HG03196 (cell line): ENCODE results near the gene SLC32A1.

Experiments used
- ATAC-seq: cut with Tn5 transposase; IDR thresholded peaks from one replicate; pipeline ENCODE4 v1.9.1; 2021; ENCODE audit not compliant: unreplicated experiment

SLC32A1 gene

DNA sequence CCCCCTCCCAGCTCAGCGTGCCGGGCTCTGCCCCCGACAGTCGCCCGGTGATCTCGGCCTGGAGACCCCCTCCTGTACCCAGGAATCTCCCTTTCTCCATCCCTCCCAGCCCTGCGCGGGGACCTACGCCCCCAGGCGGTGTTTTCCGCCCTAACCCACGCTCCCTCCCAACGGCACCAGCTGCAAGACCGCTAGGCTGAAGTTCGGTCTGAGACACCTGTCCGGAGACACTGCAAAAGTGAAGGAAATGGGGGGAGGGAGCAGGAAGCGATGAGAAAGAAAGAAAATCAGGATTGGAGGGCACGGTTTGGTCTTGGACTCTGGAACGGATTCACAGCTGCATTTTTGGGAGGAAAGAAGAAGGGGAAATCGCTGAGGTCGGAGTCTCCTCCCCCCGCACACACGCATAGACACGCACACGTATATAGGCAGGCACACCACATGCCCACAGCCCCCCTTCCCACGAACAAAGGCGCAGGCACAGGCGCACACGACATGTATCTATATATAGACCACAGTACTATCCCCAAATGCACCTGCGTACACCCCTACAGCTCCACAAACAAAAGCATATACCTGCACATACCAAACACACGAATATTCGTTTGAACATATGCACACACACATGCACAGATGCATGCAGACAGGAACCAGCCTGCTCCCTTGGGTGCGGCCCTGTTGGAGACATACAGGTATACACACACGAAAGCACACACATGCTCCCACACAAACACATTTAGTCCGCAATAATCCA, 1.0 kb downstream of the SLC32A1 start:
- no peak for ATAC-seq

DNA sequence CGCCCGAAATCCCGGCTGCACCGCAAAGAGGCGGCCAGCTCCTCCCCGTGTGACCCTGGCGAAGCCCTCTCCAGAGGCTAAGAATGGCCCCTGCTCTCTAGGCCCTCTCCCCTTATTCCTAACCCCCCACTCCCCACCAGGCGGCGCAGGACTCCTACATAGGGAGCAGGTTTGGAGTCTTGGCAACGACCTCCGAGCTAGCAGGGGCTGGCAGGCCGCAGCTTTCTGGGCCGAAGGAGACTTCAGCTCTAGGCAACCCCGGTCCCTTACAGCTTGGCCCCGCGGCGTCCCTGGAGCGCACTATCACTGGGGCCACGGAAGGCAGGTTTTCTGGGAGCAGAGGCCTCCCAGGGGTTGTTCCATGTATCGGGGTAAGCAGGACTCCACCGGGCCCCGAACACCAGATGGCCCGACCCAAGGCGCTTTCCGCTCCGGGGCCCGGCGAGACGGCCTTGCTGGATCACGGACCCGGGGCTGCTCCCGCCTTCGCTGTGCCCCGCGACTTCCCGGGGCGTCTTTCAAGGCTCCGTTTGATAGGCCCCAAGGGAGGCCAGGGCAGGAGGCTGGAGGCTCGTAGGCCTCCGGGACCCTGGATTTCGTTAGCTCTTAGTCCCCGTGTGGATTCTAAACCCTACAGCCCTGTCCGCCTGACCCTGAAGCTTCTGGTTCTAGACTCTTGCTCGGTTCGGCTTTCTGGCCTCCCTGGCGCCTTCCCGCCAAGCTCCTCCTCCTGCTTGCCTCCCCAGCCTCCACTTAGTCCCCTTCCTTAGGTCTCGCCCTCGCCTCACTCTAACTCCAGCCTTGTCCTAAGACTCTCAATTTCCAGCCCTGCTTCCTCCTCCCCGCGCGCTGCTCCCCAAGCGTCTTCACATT, 1.9 kb downstream of the SLC32A1 start:
- no peak for ATAC-seq

DNA sequence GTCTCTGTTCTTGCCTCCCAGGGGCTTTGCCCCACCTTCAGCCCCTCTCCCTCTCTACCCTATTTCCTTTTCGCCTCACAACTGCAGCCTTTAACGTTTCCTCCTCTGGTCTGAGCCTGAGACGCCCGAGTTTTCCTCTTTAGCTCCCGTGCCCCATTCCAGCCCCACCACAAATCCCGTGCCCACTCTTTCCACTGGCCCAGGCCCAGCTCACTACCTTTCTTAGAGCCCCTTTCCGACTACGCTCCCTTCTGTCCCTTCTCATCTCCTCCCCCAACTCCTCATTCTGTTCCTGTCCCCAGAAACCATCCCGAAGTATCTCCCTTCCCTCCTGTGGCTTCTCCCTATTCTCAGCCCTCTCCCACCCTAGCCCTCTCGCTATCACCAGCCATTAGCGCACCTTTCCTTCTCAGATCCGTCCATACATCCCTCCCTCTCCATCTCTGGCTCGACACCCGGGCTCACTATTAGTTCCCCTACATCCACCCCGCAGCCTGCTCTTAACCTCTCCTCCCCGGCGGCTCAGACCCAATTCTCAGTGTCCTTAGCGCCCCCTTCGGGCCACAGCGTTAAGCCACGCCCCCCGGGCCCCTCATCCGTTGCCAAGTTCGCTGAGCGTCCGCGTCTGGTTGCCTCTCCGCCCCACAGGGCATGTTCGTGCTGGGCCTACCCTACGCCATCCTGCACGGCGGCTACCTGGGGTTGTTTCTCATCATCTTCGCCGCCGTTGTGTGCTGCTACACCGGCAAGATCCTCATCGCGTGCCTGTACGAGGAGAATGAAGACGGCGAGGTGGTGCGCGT, 2.7 kb downstream of the SLC32A1 start:
- ATAC-seq: no peak

DNA sequence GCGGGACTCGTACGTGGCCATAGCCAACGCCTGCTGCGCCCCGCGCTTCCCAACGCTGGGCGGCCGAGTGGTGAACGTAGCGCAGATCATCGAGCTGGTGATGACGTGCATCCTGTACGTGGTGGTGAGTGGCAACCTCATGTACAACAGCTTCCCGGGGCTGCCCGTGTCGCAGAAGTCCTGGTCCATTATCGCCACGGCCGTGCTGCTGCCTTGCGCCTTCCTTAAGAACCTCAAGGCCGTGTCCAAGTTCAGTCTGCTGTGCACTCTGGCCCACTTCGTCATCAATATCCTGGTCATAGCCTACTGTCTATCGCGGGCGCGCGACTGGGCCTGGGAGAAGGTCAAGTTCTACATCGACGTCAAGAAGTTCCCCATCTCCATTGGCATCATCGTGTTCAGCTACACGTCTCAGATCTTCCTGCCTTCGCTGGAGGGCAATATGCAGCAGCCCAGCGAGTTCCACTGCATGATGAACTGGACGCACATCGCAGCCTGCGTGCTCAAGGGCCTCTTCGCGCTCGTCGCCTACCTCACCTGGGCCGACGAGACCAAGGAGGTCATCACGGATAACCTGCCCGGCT, 3.4 kb downstream of the SLC32A1 start:
- ATAC-seq: no peak

DNA sequence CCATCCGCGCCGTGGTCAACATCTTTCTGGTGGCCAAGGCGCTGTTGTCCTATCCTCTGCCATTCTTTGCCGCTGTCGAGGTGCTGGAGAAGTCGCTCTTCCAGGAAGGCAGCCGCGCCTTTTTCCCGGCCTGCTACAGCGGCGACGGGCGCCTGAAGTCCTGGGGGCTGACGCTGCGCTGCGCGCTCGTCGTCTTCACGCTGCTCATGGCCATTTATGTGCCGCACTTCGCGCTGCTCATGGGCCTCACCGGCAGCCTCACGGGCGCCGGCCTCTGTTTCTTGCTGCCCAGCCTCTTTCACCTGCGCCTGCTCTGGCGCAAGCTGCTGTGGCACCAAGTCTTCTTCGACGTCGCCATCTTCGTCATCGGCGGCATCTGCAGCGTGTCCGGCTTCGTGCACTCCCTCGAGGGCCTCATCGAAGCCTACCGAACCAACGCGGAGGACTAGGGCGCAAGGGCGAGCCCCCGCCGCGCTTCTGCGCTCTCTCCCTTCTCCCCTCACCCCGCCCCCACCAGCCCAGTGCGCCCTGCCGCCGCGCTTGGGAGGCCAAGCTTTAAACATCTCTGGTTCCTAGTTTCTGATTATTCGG, 4.0 kb downstream of the SLC32A1 start:
- no peak for ATAC-seq

DNA sequence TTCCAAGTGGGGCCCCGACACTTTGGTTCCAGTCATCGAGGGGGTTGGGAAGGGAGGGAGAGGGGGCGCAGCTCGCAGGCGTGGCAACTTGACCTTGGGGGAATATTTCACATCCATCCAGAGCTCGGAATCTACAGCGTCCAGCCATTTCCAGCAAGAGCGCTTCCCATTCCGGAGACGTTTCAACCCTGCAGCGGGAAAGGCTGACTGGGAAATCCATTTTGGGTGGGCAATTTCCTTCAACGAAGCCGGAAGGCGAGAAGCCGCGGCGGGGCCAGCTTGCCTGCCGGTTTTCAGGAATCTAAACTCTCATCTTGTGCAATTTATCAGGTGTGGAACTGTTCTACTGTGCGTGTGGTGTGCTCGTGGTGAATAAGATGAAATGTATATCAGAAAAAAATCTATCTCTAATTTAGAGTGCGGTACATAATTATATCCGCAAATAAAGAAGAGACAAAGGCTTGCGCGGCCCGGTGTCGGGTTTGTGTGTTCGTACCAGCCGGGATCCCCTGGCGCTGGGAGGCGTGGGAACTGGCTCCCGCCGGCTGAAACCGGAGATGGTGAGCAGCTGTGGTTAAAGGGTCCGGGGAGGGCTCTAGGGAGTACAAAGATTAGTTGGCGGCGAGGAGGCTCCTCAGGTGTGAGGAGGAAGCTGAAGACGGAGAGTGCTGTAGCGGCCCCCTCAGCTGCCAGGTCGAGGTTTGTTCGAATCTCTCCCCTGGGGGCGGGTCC, 4.8 kb downstream of the SLC32A1 start:
- no peak for ATAC-seq

DNA sequence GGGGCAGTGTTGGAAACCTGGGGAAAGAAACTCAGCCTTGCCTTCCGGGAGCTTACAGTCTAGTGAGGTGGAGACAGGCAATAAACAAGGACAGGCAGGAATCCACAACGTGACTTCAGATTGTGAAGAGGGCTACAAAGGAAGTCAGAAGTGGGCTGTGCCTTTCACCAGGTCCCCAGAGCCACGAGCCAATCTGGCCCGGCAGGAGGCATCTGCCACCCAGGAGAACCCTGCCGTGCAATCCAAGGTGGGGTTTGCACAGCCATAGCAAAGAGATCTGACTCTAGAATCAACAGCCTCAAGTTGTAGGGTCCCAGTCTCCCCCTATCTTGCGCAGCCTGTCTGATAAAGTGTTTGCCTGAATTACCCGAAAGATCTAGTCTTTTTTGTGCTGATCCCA, 5.5 kb downstream of the SLC32A1 start:
- no peak for ATAC-seq

DNA sequence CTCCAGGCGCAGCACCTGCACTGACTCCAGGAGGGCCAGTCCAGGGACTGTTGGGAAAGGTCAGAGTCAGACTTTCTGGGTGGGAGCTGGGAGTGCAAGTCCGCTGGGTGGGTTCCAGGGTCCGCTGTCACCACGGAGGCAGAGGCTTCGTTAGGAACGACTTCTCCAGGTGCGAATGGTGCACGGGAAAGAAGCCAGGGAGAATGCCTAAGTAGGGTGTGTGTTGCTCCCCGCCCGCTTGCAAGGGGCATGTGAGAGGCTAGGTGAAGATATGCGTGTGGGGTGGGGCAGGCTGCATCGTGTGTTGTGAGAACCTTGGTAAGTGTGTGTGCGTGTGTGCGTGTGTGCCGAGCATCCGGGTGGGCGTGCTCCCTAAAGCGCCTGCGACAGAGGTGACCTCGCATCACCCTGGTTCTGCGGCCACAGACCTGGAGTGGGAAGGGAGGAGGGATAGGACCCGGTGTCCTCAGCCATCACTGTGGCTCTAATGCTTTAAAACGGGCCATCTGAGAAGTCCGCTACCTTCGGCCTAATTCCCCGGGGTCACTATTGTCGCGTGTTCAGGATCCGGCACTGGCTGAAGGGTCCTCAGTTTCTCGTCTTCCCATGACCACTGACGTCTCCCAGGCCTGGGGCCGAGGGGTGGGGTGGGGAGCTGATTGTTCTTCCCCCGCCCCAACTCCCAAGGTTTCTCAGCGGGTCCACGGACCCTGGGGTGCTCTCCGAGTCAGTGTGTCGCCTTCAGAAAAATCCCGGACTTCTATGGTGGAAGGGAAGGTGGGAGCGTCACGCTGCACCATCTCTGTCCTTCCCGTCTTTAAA, 6.1 kb downstream of the SLC32A1 start:
- no peak for ATAC-seq

DNA sequence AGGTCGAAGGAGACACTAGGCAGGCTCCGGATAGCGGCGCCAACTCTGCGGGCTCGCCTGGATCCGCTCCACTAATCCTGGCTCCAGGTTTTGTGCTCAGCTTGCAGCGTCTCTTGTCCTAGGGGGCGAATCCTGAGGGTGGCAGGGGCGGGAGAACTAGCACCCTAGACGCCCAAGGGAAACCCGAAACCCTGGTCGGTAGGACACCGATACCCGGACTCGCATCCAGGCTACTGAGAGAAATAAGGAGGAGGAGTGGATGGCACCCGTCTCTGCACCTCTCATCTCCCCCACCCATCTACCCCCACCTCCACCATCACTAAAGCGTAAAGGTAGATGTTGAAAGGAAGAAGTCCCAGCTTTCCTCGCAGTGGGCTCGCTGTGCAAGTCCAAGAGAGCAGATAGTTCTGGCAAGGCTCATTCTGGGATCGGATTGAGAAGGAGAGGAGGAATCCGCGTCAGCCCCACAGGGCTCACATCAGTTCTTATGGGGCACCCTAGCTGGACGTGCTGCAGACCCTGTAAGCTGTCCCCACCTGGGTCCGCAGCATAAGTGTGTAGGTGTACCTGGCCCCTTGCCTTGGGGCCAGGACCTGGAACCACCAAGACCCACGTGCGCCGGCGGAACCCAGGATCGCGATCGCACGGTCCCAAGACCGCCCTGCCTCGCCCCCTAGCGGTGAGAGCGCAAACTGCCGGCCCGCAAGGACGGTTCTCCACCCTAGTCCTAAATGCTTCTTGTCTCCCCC, 6.9 kb downstream of the SLC32A1 start:
- no peak for ATAC-seq

DNA sequence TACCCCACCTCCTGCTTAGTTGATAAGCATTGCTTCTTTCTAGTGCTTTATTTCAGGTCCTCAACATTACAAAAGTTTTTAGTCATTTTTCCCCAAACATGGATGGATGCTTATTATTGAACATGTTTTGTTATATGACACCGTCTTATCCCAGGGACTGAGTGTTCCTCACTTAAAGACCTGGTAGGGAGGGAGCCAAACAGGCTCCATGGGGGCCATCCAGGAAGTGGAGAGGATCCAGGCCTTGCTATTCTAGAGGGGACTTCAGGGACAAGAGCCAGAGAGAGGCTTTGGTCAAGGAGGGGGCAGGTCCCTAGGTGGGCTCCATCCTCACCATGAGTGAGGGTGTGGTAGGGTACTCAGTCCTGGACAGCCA, 7.4 kb downstream of the SLC32A1 start:
- ATAC-seq: no peak

DNA sequence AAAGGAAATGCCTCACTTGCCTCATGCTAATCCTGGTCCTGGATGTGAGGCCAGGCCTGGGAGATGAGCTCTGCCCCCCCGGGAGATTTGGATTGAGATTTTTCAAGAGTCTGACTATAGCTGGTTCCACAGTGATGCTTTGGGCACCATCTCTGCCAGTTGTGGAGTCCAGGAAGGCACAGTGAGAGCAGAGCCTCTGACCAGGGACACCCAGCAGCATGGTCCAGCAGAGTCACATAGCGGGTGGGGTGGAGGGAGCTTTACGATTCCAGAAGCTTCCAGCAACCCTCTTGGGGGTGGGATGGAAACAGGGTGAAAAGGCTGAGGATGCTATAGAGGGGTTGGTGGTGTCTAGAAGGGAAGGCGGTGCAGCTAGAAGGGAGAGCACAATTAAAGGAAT, 8.7 kb downstream of the SLC32A1 start:
- no peak for ATAC-seq

DNA sequence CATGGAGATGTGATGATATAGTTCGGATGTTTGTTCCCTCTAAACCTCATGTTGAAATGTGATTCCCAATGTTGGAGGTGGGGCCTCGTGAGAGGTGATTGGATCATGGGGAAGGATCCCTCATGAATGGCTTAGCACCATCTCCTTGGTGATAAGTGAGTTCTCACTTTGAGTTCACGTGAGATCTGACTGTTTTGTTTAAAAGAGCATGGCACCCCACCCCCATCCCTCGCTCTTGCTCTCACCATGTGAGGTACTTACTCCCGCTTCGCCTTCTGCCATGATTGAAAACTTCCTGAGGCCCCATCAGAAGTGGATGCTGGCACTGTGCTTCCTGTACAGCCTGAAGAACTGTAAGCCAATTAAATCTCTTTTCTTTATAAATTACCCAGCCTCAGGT, 10.9 kb downstream of the SLC32A1 start:
- ATAC-seq: no peak

DNA sequence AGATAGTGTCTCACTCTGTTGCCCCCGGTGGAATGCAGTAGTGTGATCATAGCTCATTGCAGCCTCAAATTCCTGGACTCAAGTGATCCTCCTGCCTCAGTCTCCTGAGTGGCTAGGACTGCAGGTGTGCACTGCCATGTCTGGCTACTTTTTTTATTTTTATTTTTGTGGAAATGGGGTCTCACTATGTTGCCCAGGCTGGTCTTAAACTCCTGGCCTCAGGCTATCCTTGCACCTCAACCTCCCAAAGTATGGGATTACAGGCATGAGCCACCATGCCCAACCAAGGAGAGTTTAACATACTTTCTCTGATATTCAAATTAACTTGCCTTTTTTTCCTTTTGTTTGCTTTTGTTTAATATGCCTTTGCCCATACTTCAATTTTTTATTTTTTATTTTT, 13.6 kb downstream of the SLC32A1 start:
- ATAC-seq: no peak

DNA sequence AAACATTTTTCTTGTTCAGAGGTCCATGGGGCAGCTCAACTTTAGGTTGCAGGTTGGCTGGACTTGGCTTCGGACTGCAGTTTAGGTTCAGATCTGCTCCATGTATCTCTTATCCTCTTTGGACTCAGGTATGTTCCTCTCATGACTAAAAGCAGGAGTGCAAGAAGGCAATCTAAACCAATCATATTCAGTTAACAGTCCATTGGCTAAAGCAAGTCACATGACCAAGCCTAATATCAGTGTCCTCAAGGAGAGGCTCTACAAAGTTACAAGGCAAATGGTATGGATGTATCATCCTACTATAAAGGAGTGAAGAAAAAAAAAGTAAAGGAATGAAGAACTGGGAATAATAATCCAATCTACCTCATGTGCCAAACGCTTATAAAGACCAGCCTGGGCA, 21.5 kb downstream of the SLC32A1 start:
- no peak for ATAC-seq

DNA sequence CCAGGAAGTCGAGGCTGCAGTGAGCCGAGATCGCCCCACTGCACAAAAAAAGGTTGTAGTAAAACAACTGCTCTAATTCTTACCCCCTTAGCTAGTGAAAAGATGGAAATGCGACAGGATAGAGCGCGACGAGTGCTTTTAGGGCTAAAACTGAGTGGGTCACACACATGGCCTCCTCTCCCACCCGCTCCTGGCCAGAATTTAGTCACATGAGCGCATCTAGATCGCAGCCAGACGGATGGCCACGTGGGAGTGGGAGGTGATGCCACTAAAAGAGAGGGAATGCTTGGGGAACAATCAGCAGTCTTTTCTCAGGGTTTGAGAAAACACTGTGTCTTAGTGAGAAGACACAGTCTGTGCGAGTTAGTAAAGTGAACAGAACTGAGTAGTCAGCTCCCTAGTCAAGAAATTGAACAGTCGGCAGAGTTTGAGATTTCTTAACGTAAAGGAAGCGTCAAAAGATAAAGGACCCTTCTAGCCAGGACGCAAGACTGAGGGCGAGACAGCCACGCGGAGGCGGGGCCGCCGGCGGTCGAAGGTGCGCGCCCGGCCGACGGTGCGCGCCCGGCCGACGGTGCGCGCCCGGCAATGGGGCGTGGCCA, 23.3 kb downstream of the SLC32A1 start:
- no peak for ATAC-seq

DNA sequence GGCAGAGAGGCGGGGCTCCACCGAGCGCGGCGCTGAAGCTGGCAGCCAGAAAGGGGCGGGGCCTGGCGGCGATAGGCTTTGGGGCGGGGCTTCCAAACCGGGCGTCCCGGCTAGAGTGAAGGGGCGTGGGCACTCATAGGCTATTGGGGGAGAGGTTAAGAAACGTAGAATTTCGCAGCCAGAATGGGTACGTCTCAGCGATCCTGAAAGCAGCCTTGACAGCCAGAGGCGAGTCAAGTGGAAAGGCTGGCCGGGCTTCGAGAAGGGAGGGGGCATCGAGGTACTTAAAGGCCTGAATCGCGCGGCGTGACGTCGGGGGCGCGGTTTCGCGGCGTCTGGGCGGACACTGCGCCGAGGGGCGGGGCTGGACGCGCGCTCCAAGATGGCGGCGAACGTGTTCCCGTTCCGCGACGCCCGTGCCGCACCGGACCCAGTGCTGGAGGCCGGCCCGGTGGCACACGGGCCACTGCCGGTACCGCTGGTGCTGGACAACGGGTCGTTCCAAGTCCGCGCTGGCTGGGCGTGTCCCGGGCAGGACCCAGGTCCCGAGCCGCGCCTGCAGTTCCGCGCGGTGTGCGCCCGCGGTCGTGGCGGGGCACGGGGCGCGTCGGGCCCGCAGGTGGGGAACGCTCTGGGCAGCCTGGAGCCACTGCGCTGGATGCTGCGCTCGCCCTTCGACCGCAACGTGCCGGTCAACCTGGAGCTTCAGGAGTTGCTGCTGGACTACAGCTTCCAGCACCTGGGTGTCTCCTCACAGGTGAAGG, 24.0 kb downstream of the SLC32A1 start, which contains the start of gene ACTR5:
ACTR5 (plus strand) TSS at position 364 of the 764 bp plus-strand sequence; CDS start at position 383, 19 bp downstream.
- peak; percentile 85 for ATAC-seq

DNA sequence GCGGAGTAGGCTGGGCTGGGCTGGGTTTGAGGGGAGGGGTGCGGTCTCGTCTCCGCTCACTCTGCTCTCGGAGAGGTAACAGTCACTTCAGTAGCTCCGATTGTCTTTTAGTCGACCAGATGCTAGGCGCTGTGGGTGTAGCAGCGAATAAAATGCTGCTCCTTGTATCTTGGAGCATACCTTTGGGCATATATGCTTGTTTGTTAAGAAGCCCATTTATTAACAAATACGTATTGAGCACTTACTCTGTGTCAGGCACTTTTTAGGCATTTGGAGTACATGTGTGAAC, 24.5 kb downstream of the SLC32A1 start:
- peak; percentile 9 for ATAC-seq
